SW 1271 (cell line): ENCODE data around the gene MIPEP.

ENCODE experiments used
- DNase-seq, 2 experiments: peaks; one replicate each; lab custom pipeline; 2025; lab: John Stamatoyannopoulos, UW

Gene MIPEP

DNA sequence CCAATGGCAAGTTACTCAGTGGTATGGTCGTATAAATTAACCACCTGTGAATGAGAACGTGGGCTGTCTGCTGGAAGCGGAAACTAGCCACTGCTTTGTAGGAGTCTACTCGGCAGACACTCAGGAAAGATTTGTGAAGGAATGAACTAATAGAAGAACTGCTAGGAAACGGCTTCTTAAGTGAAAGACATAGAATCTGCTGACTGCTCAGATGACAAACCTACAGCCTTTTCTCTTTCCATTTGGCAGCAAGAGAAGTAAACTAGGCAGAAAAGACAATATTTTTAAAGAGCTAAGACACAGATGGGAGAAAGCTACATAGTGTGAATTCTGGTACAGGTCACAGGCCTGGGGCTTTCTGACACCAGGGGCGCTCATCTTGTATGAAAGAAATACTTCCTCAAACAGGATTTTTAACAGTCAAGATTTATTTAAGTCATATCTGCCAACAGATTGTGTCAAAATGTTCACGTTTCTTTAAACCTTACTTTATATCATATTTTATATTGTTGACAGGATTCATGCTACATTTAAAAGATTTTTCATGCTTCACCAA is 78.4 kb downstream of the MIPEP start:
- no peak for DNase-seq

DNA sequence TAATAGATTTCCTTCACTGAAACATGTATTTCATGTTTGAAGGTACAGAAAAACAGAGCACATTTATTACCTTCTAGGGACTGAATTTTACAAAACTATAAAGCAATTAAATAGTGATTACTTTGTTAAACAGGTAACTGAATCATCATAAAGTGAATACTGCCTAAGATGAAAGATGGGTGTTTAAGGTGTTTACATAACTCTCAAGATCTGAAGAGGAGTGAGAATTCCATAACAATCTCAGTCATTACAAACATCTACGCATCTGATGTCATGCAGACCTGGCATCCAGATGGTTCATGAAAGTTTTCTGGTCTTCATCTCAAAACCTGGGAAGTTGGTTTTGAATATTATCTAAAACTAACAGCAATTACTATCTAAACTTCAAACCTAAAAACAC is 80.4 kb downstream of the MIPEP start:
- no peak for DNase-seq

DNA sequence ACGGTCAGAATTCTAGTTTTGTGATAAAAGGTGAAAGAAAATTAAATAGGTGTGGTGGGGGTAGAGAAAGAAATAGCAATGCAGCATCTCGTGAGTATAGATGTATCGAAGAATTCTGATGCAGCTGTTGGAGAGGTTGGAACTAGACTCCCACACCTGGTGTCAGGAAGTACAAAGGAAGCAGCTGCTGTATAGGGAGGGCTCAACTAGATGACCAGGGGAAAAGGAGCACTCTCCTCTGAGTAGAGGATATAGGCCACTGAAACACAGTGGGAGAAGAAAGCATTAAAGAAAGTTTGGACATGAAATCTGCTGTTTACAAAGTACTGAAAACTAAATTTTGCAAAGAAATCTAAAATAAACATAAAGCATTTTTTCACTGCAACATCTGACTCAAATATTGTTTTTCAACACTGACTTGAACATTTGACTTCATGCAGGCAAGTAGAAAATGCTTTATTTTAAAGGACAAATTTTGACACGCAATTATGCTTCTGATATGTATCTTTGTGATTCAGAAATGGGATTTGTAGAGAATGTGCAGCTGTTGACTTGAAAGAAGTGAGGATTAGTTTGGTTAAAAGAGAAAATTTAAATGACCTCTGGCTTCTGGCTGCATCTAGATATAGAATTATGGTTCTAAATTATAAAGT is 82.2 kb downstream of the MIPEP start:
- no peak for DNase-seq

DNA sequence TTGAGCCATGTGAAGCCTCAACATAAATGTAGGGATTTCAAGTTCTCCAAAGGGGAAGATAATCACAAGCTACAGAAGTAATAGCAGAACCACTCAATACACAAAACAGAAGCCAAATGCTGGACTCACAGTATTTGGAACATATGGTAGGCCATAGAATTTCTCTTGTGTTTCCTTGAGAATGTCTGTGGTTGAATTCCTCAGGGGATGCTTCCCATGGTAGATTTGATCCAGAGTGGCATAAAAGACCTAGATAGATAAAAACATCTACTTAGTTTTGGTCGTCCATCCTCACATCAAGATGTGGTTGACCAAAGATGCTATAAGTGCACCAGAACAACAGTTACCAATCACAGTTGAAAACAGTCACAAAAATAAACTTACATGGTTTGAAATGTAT is 83.4 kb downstream of the MIPEP start:
- no peak for DNase-seq

DNA sequence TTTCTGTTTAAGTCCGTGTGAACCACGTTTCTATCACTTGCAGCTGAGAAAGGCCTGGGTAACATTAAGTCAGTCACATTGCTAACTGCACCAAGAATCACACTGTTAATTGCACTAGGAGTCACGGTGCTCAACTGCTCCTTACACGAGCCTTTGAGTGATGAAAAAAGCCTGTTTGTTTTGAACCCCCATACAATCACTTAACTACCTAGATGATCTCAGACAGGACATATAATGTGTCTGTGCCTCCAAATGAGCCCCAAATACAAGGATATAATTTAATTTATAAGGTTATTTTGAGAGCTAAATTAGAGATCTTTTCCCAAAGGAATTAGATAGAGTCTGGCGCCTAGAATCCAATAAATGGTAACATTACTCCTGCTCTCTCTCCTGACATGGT is 84.1 kb downstream of the MIPEP start:
- DNase-seq = no peak

DNA sequence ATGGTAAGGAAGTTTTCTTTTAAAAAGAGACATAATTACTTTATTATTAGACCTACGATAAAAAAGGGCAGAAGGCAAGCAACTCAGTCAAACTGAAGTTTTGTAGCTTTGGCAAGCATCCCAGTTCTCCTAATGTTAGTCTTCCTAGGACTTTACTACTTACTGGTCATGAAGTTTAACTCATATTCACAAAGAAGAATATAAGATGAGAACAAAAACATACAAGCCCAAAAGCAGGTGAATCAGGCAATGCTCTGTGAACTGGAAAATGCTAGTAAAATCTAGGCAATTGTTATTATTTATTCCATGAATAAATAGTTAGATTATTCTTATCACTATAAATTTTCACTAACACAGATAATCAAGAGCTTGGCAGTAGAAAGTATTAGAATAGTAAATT is 85.0 kb downstream of the MIPEP start:
- no peak for DNase-seq

DNA sequence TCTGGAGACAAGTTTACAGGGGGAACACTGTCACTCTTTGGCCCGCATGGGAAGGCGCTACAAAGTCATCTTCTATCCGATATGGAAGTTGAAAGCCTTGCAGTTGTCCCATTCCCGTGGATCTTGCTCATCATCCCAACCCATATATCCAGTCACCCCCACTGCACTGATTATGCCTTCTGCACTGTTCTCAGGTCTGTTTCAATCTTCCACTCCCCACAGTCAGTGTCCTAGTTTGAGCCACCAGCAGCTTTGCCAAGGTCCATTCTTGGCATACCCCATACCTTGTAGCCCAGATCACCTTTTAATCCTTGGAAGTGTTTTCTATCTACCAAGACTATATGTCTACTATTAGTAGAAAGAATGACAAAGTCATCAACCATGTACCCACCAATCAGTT is 88.1 kb downstream of the MIPEP start:
- DNase-seq = no peak

DNA sequence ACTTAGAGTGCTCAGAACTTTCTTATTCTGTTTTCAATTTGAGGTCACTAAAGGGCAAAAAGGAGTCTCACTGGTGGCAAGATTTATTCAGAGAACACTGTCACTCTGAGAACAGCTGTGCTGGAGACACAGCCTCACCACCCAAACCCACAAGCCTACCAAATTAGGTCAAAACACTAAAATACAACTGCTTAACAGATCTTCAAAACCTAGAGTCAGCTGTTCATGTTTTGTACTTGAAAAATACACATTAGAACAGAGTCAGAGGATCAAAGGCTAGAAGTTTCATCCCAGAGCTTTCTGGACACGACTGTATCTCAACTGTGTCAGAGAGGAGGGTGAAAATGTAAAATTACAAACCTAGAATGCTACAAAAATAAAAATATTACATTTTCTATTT is 89.3 kb downstream of the MIPEP start:
- DNase-seq = no peak

DNA sequence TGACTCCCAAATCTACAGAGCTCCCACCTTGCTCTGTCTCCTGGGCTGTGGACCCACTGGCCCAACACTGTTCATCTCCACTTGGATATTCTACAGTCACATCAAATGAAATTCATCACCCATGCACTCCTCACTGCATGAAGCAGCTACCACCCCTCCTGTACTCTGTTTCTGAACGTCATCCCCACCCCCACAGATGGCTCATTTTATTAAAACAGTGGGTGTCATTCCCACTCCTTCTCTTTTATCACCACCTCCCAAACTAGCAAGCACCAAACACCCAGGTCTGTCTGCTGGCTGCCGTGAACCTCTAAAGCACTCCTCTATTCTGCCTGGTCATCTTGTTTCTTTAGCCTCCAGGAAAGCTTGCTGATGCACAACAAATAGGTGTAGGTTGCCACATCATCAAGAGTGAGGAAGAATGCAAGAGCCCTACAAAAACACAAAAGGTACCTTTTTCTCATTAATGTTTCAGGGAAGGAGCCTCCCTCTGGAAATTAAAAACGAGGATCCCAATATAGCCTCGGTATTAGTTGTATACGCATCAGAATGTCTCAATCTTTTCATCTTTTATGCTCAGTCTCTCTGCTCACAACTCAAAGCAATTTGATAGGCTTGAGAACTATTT is 91.8 kb downstream of the MIPEP start:
- DNase-seq = no peak

DNA sequence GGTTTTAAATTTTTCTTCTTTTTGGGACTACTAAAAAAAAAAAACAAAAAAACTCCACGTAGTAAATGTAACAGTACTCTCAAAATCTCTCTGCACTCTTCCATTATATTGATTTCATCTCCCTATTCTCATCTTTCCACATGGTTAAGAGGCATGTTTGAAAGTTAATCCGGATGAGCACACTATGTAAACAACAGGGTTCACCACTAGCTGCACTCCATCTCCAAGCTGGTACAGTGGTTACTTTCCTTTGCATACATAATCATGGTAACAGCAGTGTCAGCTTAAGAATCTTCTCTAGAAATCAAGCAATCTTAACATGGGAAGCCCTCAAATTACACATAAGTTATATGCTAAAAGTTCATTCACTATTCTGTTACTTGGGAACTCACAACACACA is 92.6 kb downstream of the MIPEP start:
- DNase-seq = no peak

DNA sequence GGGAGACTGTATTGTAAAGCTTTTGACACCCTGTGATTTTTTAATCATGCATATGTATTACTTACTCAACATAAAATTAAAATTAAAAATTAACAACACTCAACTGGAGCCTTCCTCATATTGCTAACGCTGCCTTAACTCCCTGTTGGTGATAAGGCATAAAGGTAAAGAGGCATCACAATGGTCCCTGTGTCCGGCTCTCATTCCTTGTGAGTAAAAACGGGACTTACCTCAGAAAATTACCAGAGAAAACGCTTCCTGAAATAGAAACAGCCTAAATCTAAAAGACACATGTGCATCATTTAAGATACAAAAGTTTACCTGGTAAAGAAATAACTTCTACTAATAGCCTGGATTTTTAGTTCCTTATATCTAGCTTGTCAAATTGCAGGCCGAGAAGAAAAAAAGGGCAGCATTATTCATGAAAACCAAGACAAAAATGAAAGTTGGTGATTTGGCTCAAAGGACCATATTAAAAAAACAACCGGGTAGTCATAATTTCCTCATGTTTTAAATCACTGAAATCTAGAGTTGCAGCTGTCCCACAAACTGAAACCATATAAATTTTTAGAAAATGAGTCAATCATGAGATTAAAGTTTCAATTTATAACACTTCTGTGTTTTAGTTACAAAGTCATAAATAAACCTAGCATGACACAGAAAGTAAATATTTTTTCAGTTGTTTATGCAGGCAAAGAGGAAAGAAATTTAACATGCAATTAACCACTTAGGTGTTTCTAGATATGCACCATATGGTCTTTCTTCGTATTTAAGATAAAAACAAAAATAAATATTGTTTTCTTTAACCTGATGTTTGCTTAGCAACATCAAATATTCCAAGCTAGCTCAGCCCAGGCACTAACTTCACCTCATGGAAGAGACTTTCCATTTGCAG is 94.7 kb downstream of the MIPEP start:
- DNase-seq = no peak

DNA sequence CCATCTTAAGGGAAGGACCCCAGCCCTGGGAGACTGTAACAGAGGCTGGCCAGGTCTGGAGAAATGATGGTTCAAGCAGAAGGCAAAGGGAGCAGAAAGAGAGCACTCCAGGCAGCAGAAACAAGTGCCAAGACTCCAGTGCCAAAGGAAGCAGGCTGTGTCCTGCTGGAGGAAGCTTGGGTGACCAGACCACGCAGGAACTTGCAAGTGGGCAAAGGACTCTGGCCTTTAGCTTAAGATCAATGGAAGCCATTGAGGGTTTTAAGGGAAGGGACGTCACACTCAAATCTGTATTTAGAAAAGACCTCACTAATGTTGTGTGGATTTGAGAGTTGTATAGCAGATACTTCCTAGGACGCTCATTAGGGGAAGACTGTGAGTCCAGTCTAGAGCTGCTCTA is 95.5 kb downstream of the MIPEP start:
- no peak for DNase-seq

DNA sequence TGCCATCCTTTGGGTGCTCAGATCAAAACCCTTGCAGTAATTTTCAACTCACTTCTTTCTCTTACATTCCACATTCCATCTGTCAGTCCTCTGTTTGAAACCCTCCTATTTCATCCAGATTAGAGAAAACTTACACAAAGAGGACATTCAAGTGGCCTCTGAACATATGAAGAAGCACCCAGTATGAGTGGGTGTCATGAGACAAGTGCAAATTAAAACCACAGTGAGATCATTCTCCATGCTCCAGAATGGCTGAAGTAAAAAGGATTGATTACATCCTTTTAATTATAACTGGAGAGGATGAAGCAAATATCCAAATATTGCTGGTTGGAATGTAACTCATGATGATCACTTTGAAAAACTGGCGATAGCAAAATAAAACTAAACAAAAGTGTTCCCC is 96.5 kb downstream of the MIPEP start:
- no peak for DNase-seq

DNA sequence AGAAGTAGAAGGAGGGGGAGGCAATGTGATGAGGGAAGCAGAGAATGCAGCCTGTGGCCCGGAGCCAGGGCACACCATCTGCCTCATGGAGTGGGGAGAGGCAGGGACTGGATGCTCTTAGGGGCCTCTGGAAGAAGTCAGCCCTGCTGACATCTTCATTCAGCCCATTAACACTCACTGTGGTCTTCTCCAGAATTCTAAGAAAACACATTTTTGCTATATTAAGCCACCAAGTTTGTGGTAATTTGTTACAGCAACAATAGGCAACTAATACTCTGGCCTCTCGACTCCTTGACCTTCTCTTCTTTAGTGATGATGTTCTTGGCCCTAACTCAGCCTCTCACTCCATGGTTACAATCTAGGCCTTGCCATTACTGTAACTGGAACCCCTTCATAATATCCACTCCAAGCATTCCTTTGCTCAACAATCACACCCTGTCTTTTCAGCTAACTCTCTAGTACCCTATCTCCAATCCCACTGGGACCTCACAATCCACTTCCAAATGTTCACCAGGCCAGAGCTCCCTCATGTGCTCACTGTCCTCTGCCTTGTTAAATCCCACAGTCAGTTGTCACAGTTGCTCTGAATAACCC is 98.5 kb downstream of the MIPEP start:
- DNase-seq = no peak

DNA sequence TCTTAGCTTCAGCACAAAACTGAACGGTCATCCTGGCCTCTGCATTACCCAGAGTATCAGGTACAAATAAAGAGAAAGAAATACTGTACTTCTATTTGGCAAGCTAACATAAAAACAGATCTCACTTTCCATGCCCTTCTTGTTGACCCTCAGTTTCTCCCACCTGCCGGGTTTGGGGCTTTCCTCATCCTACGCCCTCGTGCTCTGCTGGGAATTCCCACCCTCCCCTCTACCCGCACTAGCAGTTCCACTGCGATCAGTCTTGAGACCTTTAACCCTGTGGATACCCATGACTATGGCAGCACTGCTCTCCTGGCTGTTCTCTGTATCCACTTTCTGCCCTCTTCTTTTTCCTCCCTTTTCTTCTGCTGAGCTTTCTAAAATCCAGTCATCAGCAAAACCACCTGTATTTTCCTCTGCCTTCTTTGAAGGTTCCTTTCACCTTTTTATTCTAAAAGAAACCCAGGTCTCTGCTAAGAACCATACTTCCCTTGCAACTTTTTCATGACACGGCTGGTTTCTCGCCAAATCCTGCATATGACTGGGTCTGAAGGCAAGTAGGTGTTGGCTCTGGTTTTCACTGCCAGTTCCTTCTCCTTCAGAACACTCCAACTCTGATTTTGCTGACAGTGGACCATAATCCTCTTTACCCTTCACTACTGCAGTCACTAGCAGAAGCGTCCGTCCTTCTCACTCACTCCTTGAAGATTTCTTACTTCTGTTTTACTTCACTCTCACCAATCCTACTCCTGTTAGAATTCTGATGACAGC is 99.4 kb downstream of the MIPEP start:
- no peak for DNase-seq

DNA sequence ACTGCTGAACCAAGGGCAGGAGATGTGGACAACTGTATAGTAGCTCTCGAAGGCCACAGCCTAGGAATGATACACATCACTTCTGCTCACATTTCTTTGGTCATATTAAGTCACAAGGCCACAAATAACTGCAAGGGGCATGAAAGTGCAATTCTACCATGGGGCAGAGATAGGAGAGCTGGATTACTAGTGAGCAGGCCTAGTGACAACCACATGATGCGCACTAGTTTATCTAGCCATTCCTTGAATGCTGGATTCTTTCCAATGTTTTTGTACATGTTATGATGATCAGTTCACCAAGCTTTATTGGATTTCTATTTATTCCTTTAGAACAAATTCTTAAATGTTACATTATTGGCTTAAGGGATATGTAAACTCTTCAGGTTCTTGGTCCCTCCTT is 100.7 kb downstream of the MIPEP start:
- no peak for DNase-seq

DNA sequence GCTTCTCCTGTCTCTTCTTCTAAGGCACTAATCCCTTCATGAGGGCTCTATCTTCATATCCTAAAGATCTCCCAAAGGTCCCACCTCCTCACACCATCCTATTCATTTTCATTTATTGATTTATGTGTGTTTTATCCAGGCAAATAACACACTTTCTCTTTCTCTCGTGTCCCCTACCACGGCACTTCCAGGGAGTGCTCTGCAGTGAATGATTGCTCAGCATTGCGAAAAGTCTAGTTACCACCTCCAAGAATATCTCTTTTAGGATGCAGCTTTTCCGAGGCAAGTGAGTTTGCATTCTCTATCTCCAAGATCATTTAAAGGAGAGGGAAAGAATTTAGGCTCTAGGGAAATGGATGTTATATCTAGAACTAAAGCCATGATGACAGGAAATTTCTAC is 101.7 kb downstream of the MIPEP start:
- DNase-seq = no peak

DNA sequence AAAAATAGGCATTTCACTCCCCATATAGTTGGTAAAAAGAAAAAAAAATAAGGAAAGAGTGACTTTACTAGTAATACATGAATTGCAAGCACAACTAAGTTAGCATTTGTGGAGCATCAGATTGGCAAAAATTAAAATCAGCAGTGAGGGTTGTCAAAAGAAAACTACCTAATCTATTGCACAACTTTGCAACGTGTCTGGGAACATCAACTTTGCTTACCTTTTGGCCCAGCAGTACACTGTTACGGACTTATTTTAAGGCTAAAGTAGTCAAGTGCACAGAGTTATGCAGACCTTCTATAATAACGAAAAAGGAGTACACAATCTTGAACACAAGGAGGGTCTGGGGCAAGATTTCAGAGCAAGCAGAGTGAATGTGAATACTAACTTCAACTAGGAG is 102.6 kb downstream of the MIPEP start:
- DNase-seq = no peak

DNA sequence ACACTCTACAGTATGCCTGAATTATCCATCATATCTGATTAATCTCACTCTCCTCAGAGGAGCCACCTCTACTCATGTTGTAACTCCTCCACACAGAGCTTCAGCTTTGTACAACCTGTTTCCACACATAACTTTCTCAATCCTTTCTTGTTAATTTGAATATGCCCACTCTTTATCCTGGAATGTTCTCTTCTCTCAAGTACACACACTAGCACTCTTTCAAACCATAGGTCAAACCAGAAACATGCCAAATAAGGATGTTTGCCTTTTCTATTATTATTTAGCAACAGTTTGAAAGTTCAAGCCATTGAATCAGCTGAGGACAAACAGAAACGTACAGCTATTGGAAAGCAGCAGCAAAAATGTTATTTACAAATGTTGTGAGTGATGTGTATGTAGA is 110.3 kb downstream of the MIPEP start:
- DNase-seq = no peak

DNA sequence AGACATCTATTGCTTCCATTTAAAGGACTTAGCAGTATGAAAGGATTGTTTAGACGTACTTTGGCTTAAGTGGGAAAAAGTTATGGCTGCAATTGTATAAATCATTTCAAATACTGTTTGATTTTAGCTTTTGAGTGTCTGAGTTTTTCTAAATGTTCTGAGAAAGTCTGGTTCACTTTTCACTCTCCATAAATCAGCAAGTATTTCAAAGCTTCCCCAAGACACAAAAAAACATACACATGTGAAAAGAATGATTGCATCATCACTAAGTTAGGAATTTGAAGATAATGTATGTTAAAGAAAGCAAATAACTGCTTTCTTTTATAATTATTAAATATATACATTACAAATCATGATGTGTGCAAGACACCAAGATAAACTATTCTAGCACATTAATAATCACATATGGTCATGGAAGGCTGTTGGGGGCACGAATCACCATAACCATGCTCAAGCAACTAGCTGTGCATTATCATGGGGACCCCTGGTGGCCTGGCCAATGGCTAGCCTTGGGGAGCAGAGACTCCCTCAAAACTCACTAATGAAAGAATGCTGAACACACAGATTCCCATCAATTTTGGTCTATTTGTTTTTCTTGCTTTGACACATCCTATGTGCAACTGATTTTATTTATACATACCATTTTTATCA is 111.1 kb downstream of the MIPEP start:
- DNase-seq = no peak

DNA sequence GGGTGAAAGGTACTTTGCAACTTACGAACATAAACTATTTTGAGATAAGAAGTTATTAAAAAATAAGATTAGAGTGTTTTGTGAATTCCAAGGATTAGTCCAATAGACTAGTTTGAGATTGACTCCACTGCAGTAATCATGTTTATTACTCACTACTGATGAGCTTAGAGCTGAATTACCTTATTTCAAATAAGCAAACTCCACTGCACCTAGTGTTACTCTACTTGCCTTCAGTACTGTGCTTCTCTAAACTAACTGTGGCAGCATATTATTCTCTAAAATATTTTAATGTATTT is 111.7 kb downstream of the MIPEP start:
- no peak for DNase-seq
